ENCODE measurements around the gene WARS2. TPM values are rescaled to one million over a fixed set of nuclear protein-coding genes. Genes with fewer than 3 reads are reported as not detected.
A peak's percentile ranks its signal among the peaks of the same experiment; 100 is the strongest.

The WARS2 gene
- total RNA-seq, 6 experiments from 2014 or later, result 4.3 to 8.7 (median 6.2) TPM

- intact Hi-C loops (cut with DNase I), result no loop called here
- WGBS (ENCODE audit: insufficient coverage, low coverage, low lambda C conversion rate, missing lambda C conversion rate), result 27% methylated on average over 11 of the region's 22 CpGs
- H3K9me3 ChIP-seq, result peaks cover 0 to 3% (median 0%) of the 10 kb centered on the region in 4 donors
- peaks cover 0 to 14% (median 0%) of the 10 kb centered on the region in 4 donors for H3K4me1 ChIP-seq
- H3K4me3 ChIP-seq, result no peak overlapping the region
- TF ChIP-seq POLR2A (IDR thresholded peaks at IDR 0.05), result no peak
- no peak for TF ChIP-seq CTCF (IDR thresholded peaks at IDR 0.05)
- peaks cover 29 to 81% of the 10 kb centered on the region in 2 donors for H3K27me3 ChIP-seq
- H3K27ac ChIP-seq, result no peak overlapping the region
- DNase-seq, result no peak
- no peaks in the 10 kb centered on the region for H3K36me3 ChIP-seq
- no peak for ATAC-seq
Measured at GRCh38 chr1:118989878-118990378, 150.5 kb downstream of the WARS2 start.

GRCh38 chr1:118989006-118989815 is 151.2 kb downstream of the WARS2 start:
- no peak overlapping the region for H3K4me3 ChIP-seq
- H3K27ac ChIP-seq, result no peak overlapping the region
- peaks cover 0 to 21% (median 0%) of the 10 kb centered on the region in 4 donors for H3K4me1 ChIP-seq
- peaks cover 0 to 3% (median 0%) of the 10 kb centered on the region in 4 donors for H3K9me3 ChIP-seq
- intact Hi-C loops (cut with DNase I), result no loop called here
- peaks cover 29 to 82% of the 10 kb centered on the region in 2 donors for H3K27me3 ChIP-seq
- no peak for ATAC-seq
- WGBS (ENCODE audit: insufficient coverage, low coverage, low lambda C conversion rate, missing lambda C conversion rate), result 17% methylated on average over 29 of the region's 44 CpGs
- no peak for TF ChIP-seq CTCF (IDR thresholded peaks at IDR 0.05)
- no peak for TF ChIP-seq POLR2A (IDR thresholded peaks at IDR 0.05)
- H3K36me3 ChIP-seq, result no peaks in the 10 kb centered on the region
- DNase-seq, result no peak

- intact Hi-C loops (cut with DNase I), result no loop called here
- H3K9me3 ChIP-seq, result peaks cover 0 to 3% (median 0%) of the 10 kb centered on the region in 4 donors
- no peak for DNase-seq
- ATAC-seq, result no peak
- no peaks in the 10 kb centered on the region for H3K36me3 ChIP-seq
- WGBS (ENCODE audit: insufficient coverage, low coverage, low lambda C conversion rate, missing lambda C conversion rate), result 14% methylated on average over 24 of the region's 31 CpGs
- peaks cover 0 to 24% (median 0%) of the 10 kb centered on the region in 4 donors for H3K4me1 ChIP-seq
- peak within 1 kb of the TSS in 2 of 3 donors; percentile 3 to 7 for H3K4me3 ChIP-seq
- no peak within 1 kb of the TSS for H3K27ac ChIP-seq
- TF ChIP-seq CTCF (IDR thresholded peaks at IDR 0.05), result no peak
- TF ChIP-seq POLR2A (IDR thresholded peaks at IDR 0.05), result no peak
- H3K27me3 ChIP-seq, result peaks cover 35 to 80% of the 10 kb centered on the region in 2 donors
Measured at GRCh38 chr1:118988186-118989005, 152.1 kb downstream of the WARS2 start, which contains the start of gene TBX15. TBX15 (minus strand) TSS chr1:118988343; CDS start chr1:118987795, 548 bp downstream.

GRCh38 chr1:118987468-118988185 is 152.8 kb downstream of the WARS2 start:
- ATAC-seq (peak; percentile 13 to 22 (median 14)), DNase-seq (no peak)
- H3K27ac ChIP-seq, result no peak overlapping the region
- H3K4me3 ChIP-seq, result peak overlapping the region in 2 of 3 donors; percentile 3 to 7
- H3K9me3 ChIP-seq, result peaks cover 0 to 3% (median 0%) of the 10 kb centered on the region in 4 donors
- peaks cover 27 to 79% of the 10 kb centered on the region in 2 donors for H3K27me3 ChIP-seq
- no peak for TF ChIP-seq POLR2A (IDR thresholded peaks at IDR 0.05)
- no peak for TF ChIP-seq CTCF (IDR thresholded peaks at IDR 0.05)
- intact Hi-C loops (cut with DNase I), result no loop called here
- WGBS (ENCODE audit: insufficient coverage, low coverage, low lambda C conversion rate, missing lambda C conversion rate), result 4% methylated on average over 25 of the region's 65 CpGs
- H3K36me3 ChIP-seq, result no peaks in the 10 kb centered on the region
- H3K4me1 ChIP-seq, result peaks cover 0 to 24% (median 0%) of the 10 kb centered on the region in 4 donors

Data from right lobe of liver (tissue), 6 donors.